ENCODE measurements around the gene STK32C.

DNA sequence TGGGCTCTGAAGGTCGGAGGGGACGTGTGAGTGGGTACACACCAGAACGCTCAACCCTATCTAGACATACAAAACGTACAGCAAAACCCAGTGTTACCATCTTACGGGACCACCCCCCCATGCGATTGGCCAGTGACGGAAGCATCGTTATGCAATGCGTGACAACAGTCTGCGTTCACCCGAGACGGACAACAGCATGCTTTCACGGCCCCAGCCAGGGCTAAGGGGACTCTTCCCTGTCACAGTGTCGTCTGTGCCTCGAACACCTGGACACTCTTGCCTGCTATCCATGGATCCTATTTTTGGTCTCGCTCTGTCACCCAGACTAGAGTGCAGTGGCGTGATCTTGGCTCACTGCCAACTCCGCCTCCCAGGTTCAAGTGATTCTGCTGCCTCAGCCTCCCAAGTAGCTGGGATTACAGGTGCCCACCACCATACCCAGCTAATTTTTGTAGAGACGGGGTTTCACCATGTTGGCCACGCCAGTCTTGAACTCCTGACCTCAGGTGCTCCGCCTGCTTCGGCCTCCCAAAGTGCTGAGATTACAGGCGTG is 97.7 kb downstream of the STK32C start:
- TF ChIP-seq SP1 (IDR thresholded peaks at IDR 0.05) (no peak), BHLHE40 (IDR thresholded peaks at IDR 0.05; ENCODE audit: borderline replicate concordance) (no peak), ELF4 (IDR thresholded peaks at IDR 0.05) (no peak), FOXA1 (IDR thresholded peaks at IDR 0.05) (no peak), ZNF384 (IDR thresholded peaks at IDR 0.05) (no peak)

Data from HEK293T (cell line).